HEK293 (cell line): ENCODE measurements around the gene LGALS3BP.

Experiments
- YY1 ChIP-seq: fragments of 450-650 bp; formaldehyde crosslinking; IDR thresholded peaks from 2 replicates; pipeline ENCODE4 v1.5.1; 2018; ENCODE audit warnings: missing biosample characterization, missing genetic modification characterization
- ZBTB20 ChIP-seq: fragments of 450-650 bp; formaldehyde crosslinking; IDR thresholded peaks from 2 replicates; pipeline ENCODE4 v1.5.1; 2016; ENCODE audit warnings: missing biosample characterization, missing genetic modification characterization
- ZBTB8A ChIP-seq: fragments of 450-650 bp; formaldehyde crosslinking; IDR thresholded peaks from 2 replicates; pipeline ENCODE4 v1.5.1; 2016; ENCODE audit warnings: missing biosample characterization, missing genetic modification characterization
- ZNF175 ChIP-seq: fragments of 450-650 bp; formaldehyde crosslinking; IDR thresholded peaks from 2 replicates; pipeline ENCODE4 v1.5.1; 2016; ENCODE audit warnings: missing biosample characterization, missing genetic modification characterization
- ZNF341 ChIP-seq: fragments of 450-650 bp; formaldehyde crosslinking; IDR thresholded peaks from 2 replicates; pipeline ENCODE4; 2016; ENCODE audit warnings: low read depth, missing biosample characterization, missing genetic modification characterization
- ZNF76 ChIP-seq: fragments of 450-650 bp; formaldehyde crosslinking; IDR thresholded peaks from 2 replicates; pipeline ENCODE4; 2016; ENCODE audit warnings: low read depth, missing biosample characterization, missing genetic modification characterization, borderline replicate concordance
- TF ChIP-seq, protein P1 (sequence below): fragments of 450-650 bp; formaldehyde crosslinking; IDR thresholded peaks from 2 replicates; pipeline ENCODE4 v1.5.1; 2016; ENCODE audit warnings: missing biosample characterization, missing genetic modification characterization
- TF ChIP-seq, protein P2 (sequence below): fragments of 450-650 bp; formaldehyde crosslinking; IDR thresholded peaks from 2 replicates; pipeline ENCODE4 v1.5.1; 2016; ENCODE audit warnings: missing biosample characterization, missing genetic modification characterization

DNA sequence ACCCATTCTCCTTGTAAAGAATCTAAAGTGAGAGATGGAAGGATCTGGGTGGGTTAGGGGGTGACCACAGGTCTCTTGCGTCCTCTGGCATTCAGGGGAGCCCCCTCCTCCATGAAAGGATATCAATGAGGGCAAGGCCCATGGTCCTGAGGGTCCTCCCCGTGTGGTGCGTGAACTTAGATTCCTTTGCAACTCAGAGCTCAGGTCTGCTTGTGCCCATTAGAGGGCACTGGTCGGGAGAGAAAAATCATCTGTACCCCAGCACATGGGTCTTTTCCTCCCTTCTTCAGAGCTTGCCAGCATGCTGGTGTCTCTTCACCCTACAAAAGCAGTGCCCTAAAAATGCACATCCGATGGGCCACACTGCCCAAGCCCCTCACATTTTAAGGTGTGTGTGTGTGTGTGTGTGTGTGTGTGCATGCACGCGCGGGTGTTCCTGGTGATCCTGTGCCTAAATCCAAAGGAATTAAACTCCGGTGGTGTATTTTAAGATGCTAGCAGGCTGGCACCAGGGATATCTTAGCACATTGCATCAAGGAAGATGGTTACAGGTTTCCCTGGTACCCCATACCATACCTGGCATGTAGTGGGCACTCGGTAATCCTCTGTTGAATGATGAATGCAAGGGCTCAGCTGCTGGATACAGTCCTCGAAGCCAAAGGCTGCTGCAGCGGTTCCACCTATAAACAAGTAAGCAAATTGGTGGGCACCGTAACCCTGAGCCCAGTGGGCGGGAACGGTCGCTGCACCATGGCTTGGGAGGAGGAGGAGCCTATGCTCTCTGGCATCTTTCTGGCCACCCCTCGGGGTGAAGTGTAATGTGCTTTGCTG, 49.0 kb upstream of the LGALS3BP start:
- TF ChIP-seq, protein P1, sequence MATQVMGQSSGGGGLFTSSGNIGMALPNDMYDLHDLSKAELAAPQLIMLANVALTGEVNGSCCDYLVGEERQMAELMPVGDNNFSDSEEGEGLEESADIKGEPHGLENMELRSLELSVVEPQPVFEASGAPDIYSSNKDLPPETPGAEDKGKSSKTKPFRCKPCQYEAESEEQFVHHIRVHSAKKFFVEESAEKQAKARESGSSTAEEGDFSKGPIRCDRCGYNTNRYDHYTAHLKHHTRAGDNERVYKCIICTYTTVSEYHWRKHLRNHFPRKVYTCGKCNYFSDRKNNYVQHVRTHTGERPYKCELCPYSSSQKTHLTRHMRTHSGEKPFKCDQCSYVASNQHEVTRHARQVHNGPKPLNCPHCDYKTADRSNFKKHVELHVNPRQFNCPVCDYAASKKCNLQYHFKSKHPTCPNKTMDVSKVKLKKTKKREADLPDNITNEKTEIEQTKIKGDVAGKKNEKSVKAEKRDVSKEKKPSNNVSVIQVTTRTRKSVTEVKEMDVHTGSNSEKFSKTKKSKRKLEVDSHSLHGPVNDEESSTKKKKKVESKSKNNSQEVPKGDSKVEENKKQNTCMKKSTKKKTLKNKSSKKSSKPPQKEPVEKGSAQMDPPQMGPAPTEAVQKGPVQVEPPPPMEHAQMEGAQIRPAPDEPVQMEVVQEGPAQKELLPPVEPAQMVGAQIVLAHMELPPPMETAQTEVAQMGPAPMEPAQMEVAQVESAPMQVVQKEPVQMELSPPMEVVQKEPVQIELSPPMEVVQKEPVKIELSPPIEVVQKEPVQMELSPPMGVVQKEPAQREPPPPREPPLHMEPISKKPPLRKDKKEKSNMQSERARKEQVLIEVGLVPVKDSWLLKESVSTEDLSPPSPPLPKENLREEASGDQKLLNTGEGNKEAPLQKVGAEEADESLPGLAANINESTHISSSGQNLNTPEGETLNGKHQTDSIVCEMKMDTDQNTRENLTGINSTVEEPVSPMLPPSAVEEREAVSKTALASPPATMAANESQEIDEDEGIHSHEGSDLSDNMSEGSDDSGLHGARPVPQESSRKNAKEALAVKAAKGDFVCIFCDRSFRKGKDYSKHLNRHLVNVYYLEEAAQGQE (tag by site-specific recombination) = no peak
- TF ChIP-seq ZNF76 (tag by site-specific recombination) = no peak
- TF ChIP-seq, protein P2, sequence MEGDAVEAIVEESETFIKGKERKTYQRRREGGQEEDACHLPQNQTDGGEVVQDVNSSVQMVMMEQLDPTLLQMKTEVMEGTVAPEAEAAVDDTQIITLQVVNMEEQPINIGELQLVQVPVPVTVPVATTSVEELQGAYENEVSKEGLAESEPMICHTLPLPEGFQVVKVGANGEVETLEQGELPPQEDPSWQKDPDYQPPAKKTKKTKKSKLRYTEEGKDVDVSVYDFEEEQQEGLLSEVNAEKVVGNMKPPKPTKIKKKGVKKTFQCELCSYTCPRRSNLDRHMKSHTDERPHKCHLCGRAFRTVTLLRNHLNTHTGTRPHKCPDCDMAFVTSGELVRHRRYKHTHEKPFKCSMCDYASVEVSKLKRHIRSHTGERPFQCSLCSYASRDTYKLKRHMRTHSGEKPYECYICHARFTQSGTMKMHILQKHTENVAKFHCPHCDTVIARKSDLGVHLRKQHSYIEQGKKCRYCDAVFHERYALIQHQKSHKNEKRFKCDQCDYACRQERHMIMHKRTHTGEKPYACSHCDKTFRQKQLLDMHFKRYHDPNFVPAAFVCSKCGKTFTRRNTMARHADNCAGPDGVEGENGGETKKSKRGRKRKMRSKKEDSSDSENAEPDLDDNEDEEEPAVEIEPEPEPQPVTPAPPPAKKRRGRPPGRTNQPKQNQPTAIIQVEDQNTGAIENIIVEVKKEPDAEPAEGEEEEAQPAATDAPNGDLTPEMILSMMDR (tag by site-specific recombination) = peak; percentile 48
- no peak for TF ChIP-seq ZNF341 (tag by site-specific recombination)
- no peak for TF ChIP-seq ZNF175 (tag by site-specific recombination)
- TF ChIP-seq ZBTB20 (tag by site-specific recombination) = no peak
- peak; percentile 72 for TF ChIP-seq ZBTB8A
- no peak for TF ChIP-seq YY1 (tag by site-specific recombination)
